ENCODE results near the gene CCDC88A. TPM values are rescaled to one million over a fixed set of nuclear protein-coding genes. Genes with fewer than 3 reads are reported as not detected.

CCDC88A gene
- total RNA-seq, 1 donor from 2014 or later, result 66.7 TPM

DNA sequence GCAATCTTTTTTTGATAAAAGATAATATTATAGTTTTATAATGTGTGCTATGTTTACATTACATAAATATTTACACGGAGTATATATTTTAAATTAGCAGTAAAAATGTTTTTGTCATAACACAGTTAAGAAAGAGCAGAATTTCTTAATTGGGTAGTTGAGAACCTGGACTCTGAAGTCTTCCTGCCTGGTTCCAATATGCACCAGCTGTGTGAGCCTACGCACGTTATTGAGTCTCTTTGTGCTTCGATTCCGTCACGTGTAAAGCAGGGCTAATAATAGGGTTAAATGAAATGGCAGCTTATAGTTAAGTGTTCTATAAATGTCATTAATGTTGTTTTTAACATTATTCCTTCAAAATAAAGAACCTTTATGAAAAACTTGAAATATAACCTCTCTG, 1.2 kb upstream of the CCDC88A start:
- peaks cover 9% of the 10 kb centered on the region for H3K4me1 ChIP-seq (ENCODE audit: insufficient read depth, low read length)
- H3K36me3 Mint-ChIP-seq (ENCODE audit: low read depth, unreplicated experiment), result no peaks in the 10 kb centered on the region
- peaks cover 1% of the 10 kb centered on the region for H4K20me1 ChIP-seq (ENCODE audit: insufficient read depth, low read length)
- H3K27me3 Mint-ChIP-seq (ENCODE audit: low read depth, unreplicated experiment), result no peaks in the 10 kb centered on the region
- H3K9me3 ChIP-seq (ENCODE audit: insufficient read depth, low read depth, low read length), result no peaks in the 10 kb centered on the region
- H3K4me2 ChIP-seq (ENCODE audit: low read length), result peak overlapping the region; percentile 88
- FAIRE-seq (no peak), DNase-seq (ENCODE audit: low read depth) (no peak)
- no peaks in the 10 kb centered on the region for H3K36me3 ChIP-seq (ENCODE audit: insufficient read depth, low read length)
- H3K79me2 ChIP-seq (ENCODE audit: insufficient read depth, low read length), result peaks cover 33% of the 10 kb centered on the region
- no peak overlapping the region for H3K9ac ChIP-seq (ENCODE audit: low read length)
- peaks cover 9% of the 10 kb centered on the region for H3K4me1 Mint-ChIP-seq (ENCODE audit: low read depth, unreplicated experiment)
- H3K27ac Mint-ChIP-seq (ENCODE audit: unreplicated experiment), result no peak overlapping the region
- no peaks in the 10 kb centered on the region for H3K27me3 ChIP-seq (ENCODE audit: insufficient read depth, low read length)
- no peak overlapping the region for H3K4me3 Mint-ChIP-seq (ENCODE audit: unreplicated experiment)
- no peak overlapping the region for H2AFZ ChIP-seq (ENCODE audit: low read depth, low read length)
- H3K9me3 Mint-ChIP-seq (ENCODE audit: unreplicated experiment), result no peaks in the 10 kb centered on the region
- H3K27ac ChIP-seq (ENCODE audit: low read depth, low read length), result no peak overlapping the region
- H3K4me3 ChIP-seq (ENCODE audit: insufficient read depth, low read depth, low read length), result no peak overlapping the region
- TF ChIP-seq, protein P1, sequence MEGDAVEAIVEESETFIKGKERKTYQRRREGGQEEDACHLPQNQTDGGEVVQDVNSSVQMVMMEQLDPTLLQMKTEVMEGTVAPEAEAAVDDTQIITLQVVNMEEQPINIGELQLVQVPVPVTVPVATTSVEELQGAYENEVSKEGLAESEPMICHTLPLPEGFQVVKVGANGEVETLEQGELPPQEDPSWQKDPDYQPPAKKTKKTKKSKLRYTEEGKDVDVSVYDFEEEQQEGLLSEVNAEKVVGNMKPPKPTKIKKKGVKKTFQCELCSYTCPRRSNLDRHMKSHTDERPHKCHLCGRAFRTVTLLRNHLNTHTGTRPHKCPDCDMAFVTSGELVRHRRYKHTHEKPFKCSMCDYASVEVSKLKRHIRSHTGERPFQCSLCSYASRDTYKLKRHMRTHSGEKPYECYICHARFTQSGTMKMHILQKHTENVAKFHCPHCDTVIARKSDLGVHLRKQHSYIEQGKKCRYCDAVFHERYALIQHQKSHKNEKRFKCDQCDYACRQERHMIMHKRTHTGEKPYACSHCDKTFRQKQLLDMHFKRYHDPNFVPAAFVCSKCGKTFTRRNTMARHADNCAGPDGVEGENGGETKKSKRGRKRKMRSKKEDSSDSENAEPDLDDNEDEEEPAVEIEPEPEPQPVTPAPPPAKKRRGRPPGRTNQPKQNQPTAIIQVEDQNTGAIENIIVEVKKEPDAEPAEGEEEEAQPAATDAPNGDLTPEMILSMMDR (IDR thresholded peaks at IDR 0.05; ENCODE audit: insufficient read depth, low read depth, low read length), result no peak
- no peak for TF ChIP-seq EZH2 (IDR thresholded peaks at IDR 0.05; ENCODE audit: insufficient read depth, low read length)

DNA sequence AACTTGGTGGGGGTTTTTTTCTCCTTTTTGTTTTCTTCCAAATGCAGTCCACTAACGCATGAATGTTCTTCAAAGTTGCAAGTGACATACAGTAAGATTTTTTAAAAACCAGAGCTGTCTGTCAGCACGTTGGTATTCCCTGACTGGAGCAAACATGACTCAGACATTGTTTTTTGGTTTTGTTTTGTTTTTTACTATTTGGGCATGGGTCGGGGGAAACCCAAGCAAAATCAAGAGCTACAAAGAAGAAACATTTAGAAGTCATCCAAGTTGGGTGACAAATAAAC, 726 bp upstream of the CCDC88A start:
- peak overlapping the region; percentile 71 for H3K9ac ChIP-seq (ENCODE audit: low read length)
- no peaks in the 10 kb centered on the region for H3K9me3 ChIP-seq (ENCODE audit: insufficient read depth, low read depth, low read length)
- H3K4me2 ChIP-seq (ENCODE audit: low read length), result peak overlapping the region; percentile 88
- H3K27me3 Mint-ChIP-seq (ENCODE audit: low read depth, unreplicated experiment), result no peaks in the 10 kb centered on the region
- peaks cover 11% of the 10 kb centered on the region for H3K4me1 Mint-ChIP-seq (ENCODE audit: low read depth, unreplicated experiment)
- no peak overlapping the region for H3K27ac Mint-ChIP-seq (ENCODE audit: unreplicated experiment)
- H3K79me2 ChIP-seq (ENCODE audit: insufficient read depth, low read length), result peaks cover 38% of the 10 kb centered on the region
- TF ChIP-seq, protein P1 (IDR thresholded peaks at IDR 0.05; ENCODE audit: insufficient read depth, low read depth, low read length), result no peak
- TF ChIP-seq EZH2 (IDR thresholded peaks at IDR 0.05; ENCODE audit: insufficient read depth, low read length), result no peak
- no peak for FAIRE-seq
- H3K27ac ChIP-seq (ENCODE audit: low read depth, low read length), result peak overlapping the region; percentile 6
- H3K4me3 ChIP-seq (ENCODE audit: insufficient read depth, low read depth, low read length), result peak overlapping the region; percentile 79
- no peaks in the 10 kb centered on the region for H3K9me3 Mint-ChIP-seq (ENCODE audit: unreplicated experiment)
- H4K20me1 ChIP-seq (ENCODE audit: insufficient read depth, low read length), result peaks cover 6% of the 10 kb centered on the region
- H3K4me1 ChIP-seq (ENCODE audit: insufficient read depth, low read length), result peaks cover 5% of the 10 kb centered on the region
- H3K4me3 Mint-ChIP-seq (ENCODE audit: unreplicated experiment), result peak overlapping the region; percentile 87
- no peaks in the 10 kb centered on the region for H3K36me3 ChIP-seq (ENCODE audit: insufficient read depth, low read length)
- H3K36me3 Mint-ChIP-seq (ENCODE audit: low read depth, unreplicated experiment), result no peaks in the 10 kb centered on the region
- no peak for DNase-seq (ENCODE audit: low read depth)
- H2AFZ ChIP-seq (ENCODE audit: low read depth, low read length), result peak overlapping the region; percentile 80
- no peaks in the 10 kb centered on the region for H3K27me3 ChIP-seq (ENCODE audit: insufficient read depth, low read length)

DNA sequence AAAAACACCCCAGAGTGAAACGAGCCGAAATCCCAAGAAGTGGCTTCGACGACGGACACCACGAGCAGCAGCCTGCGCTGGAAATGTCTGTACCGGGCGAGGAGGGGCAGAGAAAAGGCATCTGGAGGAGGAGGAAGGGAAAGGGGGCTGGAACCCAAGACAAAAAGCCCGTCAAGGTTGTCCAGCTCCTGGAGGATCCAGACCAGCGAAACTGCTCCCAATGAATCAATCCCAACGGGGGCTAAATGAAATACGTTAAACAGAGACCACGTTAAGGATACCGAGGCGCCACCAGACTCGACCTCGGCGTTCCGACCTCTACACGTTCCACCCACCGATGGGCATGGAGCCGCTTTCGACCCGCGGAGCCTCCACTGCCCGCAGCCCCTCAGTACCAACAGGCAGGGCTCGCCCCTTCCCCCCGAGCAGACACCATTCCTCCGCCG, 400 bp downstream of the CCDC88A start:
- peak; percentile 27 for DNase-seq (ENCODE audit: low read depth)
- no peak for FAIRE-seq
- Mint-ChIP-seq H3K36me3 (ENCODE audit: low read depth, unreplicated experiment) (peaks cover 4% of the 10 kb centered on the region), H3K27ac (ENCODE audit: unreplicated experiment) (peak overlapping the region; percentile 86), H3K27me3 (ENCODE audit: low read depth, unreplicated experiment) (no peaks in the 10 kb centered on the region), H3K4me1 (ENCODE audit: low read depth, unreplicated experiment) (peaks cover 14% of the 10 kb centered on the region), H3K4me3 (ENCODE audit: unreplicated experiment) (peak overlapping the region; percentile 96), H3K9me3 (ENCODE audit: unreplicated experiment) (no peaks in the 10 kb centered on the region)
- peak overlapping the region; percentile 79 for H3K4me3 ChIP-seq (ENCODE audit: insufficient read depth, low read depth, low read length)
- peaks cover 11% of the 10 kb centered on the region for H4K20me1 ChIP-seq (ENCODE audit: insufficient read depth, low read length)
- H3K4me2 ChIP-seq (ENCODE audit: low read length), result peak overlapping the region; percentile 88
- H3K9me3 ChIP-seq (ENCODE audit: insufficient read depth, low read depth, low read length), result no peaks in the 10 kb centered on the region
- no peak for TF ChIP-seq EZH2 (IDR thresholded peaks at IDR 0.05; ENCODE audit: insufficient read depth, low read length)
- TF ChIP-seq, protein P1 (IDR thresholded peaks at IDR 0.05; ENCODE audit: insufficient read depth, low read depth, low read length), result no peak
- peak overlapping the region; percentile 94 for H3K9ac ChIP-seq (ENCODE audit: low read length)
- no peaks in the 10 kb centered on the region for H3K27me3 ChIP-seq (ENCODE audit: insufficient read depth, low read length)
- H2AFZ ChIP-seq (ENCODE audit: low read depth, low read length), result peak overlapping the region; percentile 94
- H3K27ac ChIP-seq (ENCODE audit: low read depth, low read length), result peak overlapping the region; percentile 82
- no peaks in the 10 kb centered on the region for H3K36me3 ChIP-seq (ENCODE audit: insufficient read depth, low read length)
- H3K79me2 ChIP-seq (ENCODE audit: insufficient read depth, low read length), result peaks cover 49% of the 10 kb centered on the region
- H3K4me1 ChIP-seq (ENCODE audit: insufficient read depth, low read length), result no peaks in the 10 kb centered on the region

All from astrocyte (in vitro differentiated cells and primary cell).